Mesendoderm (in vitro differentiated cells): ENCODE measurements around the gene VTI1A.

Source experiments
- DNase-seq: peaks from one replicate; pipeline ENCODE4 v3.0.0; 2013
- H2AK5ac ChIP-seq: 2 replicates; pipeline ENCODE4 v1.6.1; 2013; ENCODE audit warnings: low read length, inconsistent platforms
- H2BK120ac ChIP-seq: 2 replicates; pipeline ENCODE4 v1.6.1; 2013; ENCODE audit warnings: low read depth, mild to moderate bottlenecking, low read length, moderate library complexity, mixed read lengths
- H2BK15ac ChIP-seq: replicated peaks from 2 replicates; pipeline ENCODE4 v1.6.1; 2013; ENCODE audit warnings: low read depth, mild to moderate bottlenecking, moderate library complexity
- H2BK5ac ChIP-seq: 2 replicates; pipeline ENCODE4 v1.6.1; 2013; ENCODE audit warnings: low read length, inconsistent platforms
- H3K18ac ChIP-seq: 2 replicates; pipeline ENCODE4 v1.6.1; 2013; ENCODE audit warnings: mild to moderate bottlenecking, low read length, mixed read lengths
- H3K23ac ChIP-seq: one replicate; pipeline ENCODE4 v1.6.1; 2013; ENCODE audit warnings: low read length
- H3K27ac ChIP-seq: 2 replicates; pipeline ENCODE4 v1.5.1; 2013; ENCODE audit warnings: low read depth, mild to moderate bottlenecking, inconsistent platforms, low read length, moderate library complexity
- H3K27me3 ChIP-seq: 2 replicates; pipeline ENCODE4 v1.6.1; 2013; ENCODE audit warnings: low read length, control low read depth, mild to moderate bottlenecking, inconsistent platforms; ENCODE audit not compliant: insufficient read depth, poor library complexity
- H3K36me3 ChIP-seq: 2 replicates; pipeline ENCODE4 v1.6.1; 2013; ENCODE audit warnings: low read length, inconsistent platforms; ENCODE audit not compliant: control insufficient read depth, insufficient read depth
- H3K4ac ChIP-seq: one replicate; pipeline ENCODE4 v1.6.1; 2013; ENCODE audit warnings: low read depth, mild to moderate bottlenecking, low read length, moderate library complexity
- H3K4me1 ChIP-seq: 2 replicates; pipeline ENCODE4 v1.6.1; 2013; ENCODE audit warnings: low read depth, low read length, inconsistent platforms; ENCODE audit not compliant: control insufficient read depth
- H3K4me2 ChIP-seq: 2 replicates; pipeline ENCODE4 v1.6.1; 2013; ENCODE audit warnings: low read length
- H3K4me3 ChIP-seq: 2 replicates; pipeline ENCODE4 v1.5.1; 2013; ENCODE audit warnings: mild to moderate bottlenecking, low read length
- H3K56ac ChIP-seq: one replicate; pipeline ENCODE4 v1.6.1; 2013; ENCODE audit warnings: low read length
- H3K79me1 ChIP-seq: 2 replicates; pipeline ENCODE4 v1.6.1; 2013; ENCODE audit warnings: low read length, inconsistent platforms
- H3K79me2 ChIP-seq: 2 replicates; pipeline ENCODE4 v1.6.1; 2013; ENCODE audit warnings: mild to moderate bottlenecking, low read length; ENCODE audit not compliant: control insufficient read depth, insufficient read depth
- H3K9ac ChIP-seq: 2 replicates; pipeline ENCODE4 v1.6.1; 2013; ENCODE audit warnings: low read length, inconsistent platforms
- H4K5ac ChIP-seq: one replicate; pipeline ENCODE4 v1.6.1; 2013; ENCODE audit warnings: low read length
- H4K8ac ChIP-seq: one replicate; pipeline ENCODE4 v1.6.1; 2013; ENCODE audit warnings: low read depth, mild to moderate bottlenecking, control low read depth, low read length, moderate library complexity
- WGBS: extraction: QIAGEN DNeasy Blood & Tissue Kit; methylation state at CpG from one replicate; pipeline ENCODE4 v1.1.7; 2013; ENCODE audit warnings: low lambda C conversion rate, missing lambda C conversion rate; ENCODE audit not compliant: insufficient coverage; ENCODE audit errors: extremely low coverage; 5-methylcytosine and 5-hydroxymethylcytosine counted together

Gene VTI1A

GRCh38 chr10:112774798-112775197 lies 327.8 kb downstream of the VTI1A start:
- Histone ChIP-seq H3K79me1 (no peaks in the 10 kb centered on the region), H3K27me3 (no peaks in the 10 kb centered on the region), H3K23ac (no peak overlapping the region), H3K4me3 (no peak overlapping the region), H4K5ac (no peak overlapping the region), H3K18ac (no peak overlapping the region), H4K8ac (no peak overlapping the region), H3K4ac (no peak overlapping the region), H2AK5ac (no peak overlapping the region), H3K4me2 (no peak overlapping the region), H3K9ac (no peak overlapping the region), H2BK120ac (no peak overlapping the region), H3K56ac (no peak overlapping the region), H3K4me1 (peaks cover 3% of the 10 kb centered on the region), H2BK5ac (no peak overlapping the region), H3K36me3 (no peaks in the 10 kb centered on the region), H2BK15ac (no peak overlapping the region), H3K79me2 (no peaks in the 10 kb centered on the region), H3K27ac (no peak overlapping the region)
- WGBS, result no CpG with 5 or more reads among the region's 10 CpGs
- DNase-seq, result no peak

- Histone ChIP-seq H3K56ac (no peak overlapping the region), H3K4me1 (peaks cover 3% of the 10 kb centered on the region), H3K4me2 (no peak overlapping the region), H2BK15ac (no peak overlapping the region), H2BK120ac (no peak overlapping the region), H3K4ac (no peak overlapping the region), H2BK5ac (no peak overlapping the region), H3K4me3 (no peak overlapping the region), H4K5ac (no peak overlapping the region), H3K79me1 (no peaks in the 10 kb centered on the region), H3K36me3 (no peaks in the 10 kb centered on the region), H3K79me2 (no peaks in the 10 kb centered on the region), H3K27me3 (no peaks in the 10 kb centered on the region), H3K27ac (no peak overlapping the region), H3K18ac (no peak overlapping the region), H4K8ac (no peak overlapping the region), H3K9ac (no peak overlapping the region), H3K23ac (no peak overlapping the region), H2AK5ac (no peak overlapping the region)
- no CpG with 5 or more reads among the region's 2 CpGs for WGBS
- DNase-seq, result peak; percentile 32
These were observed 328.4 kb downstream of the VTI1A start for GRCh38 chr10:112775381-112775780.

DNA sequence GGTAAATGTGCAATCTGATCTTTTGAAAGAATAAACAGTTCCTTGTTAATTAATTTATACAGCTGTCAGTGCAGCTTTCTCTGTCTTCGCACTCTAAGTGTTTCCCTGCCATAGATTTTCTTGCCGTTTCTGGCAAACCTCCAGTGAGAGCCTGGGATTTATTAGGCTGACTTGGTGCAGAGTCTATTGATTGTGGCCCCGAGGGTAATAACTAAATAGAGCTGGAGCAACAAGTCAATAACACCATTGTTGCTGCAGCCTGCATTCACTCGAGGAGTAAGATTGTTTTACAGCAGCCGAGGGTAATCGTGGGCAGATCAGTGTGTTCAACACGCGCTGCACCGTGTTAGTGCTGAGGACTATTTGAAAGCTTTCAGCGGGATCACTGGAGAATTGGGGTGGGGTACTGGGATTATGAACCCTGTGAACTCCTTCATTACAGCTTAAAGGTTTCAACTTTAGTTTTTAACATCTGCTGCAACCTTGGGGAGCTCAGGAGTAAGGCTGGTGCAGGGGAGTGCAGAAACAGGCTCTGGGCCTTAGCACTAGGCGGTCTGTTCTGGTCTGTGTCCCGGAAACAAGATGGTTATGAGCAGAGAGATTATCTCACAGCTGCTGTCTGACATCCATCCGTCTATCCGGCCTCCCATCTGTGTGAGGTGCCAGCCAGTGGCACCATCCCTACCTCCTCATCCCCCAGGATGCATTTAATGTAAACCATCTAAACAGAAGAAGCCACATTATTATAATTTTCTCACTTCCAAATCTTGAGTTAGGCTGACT lies 329.1 kb downstream of the VTI1A start:
- no peak overlapping the region for H2AK5ac ChIP-seq
- H2BK5ac ChIP-seq, result no peak overlapping the region
- H3K23ac ChIP-seq, result peak overlapping the region; percentile 52
- H3K9ac ChIP-seq, result no peak overlapping the region
- no peak overlapping the region for H3K27ac ChIP-seq
- no peak overlapping the region for H2BK120ac ChIP-seq
- H3K4ac ChIP-seq, result no peak overlapping the region
- H2BK15ac ChIP-seq, result no peak overlapping the region
- no peak overlapping the region for H4K5ac ChIP-seq
- no peak overlapping the region for H3K4me2 ChIP-seq
- H3K27me3 ChIP-seq, result no peaks in the 10 kb centered on the region
- no peaks in the 10 kb centered on the region for H3K36me3 ChIP-seq
- no peaks in the 10 kb centered on the region for H3K79me1 ChIP-seq
- H3K4me3 ChIP-seq, result no peak overlapping the region
- H3K56ac ChIP-seq, result no peak overlapping the region
- no peak overlapping the region for H4K8ac ChIP-seq
- WGBS, result no CpG with 5 or more reads among the region's 14 CpGs
- H3K4me1 ChIP-seq, result peaks cover 3% of the 10 kb centered on the region
- H3K18ac ChIP-seq, result no peak overlapping the region
- no peaks in the 10 kb centered on the region for H3K79me2 ChIP-seq
- no peak for DNase-seq

DNA sequence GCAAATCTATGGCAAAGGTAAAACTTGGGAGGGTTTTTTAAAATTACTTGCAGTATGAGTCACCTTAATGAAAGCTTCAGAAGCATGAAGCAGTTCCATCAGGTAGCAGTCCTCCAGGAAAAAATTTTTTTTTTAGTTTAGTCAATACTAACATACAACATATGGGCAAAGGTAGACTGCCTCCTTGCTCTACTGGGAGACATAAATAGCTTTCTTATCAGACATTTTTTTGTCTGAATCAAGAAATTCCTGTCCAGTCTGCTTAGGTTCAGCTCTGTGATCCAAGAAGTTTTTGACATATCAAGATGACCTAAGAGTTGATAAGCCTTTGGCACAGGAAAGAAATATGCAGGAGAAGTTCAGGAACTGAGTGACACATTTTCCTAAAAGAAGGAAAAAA lies 331.6 kb downstream of the VTI1A start:
- Histone ChIP-seq H3K4me3 (no peak overlapping the region), H4K5ac (no peak overlapping the region), H3K4me2 (no peak overlapping the region), H3K18ac (no peak overlapping the region), H3K79me1 (no peaks in the 10 kb centered on the region), H3K4me1 (peaks cover 3% of the 10 kb centered on the region), H3K27ac (no peak overlapping the region), H3K56ac (no peak overlapping the region), H3K27me3 (no peaks in the 10 kb centered on the region), H4K8ac (no peak overlapping the region), H3K9ac (no peak overlapping the region), H3K4ac (no peak overlapping the region), H3K79me2 (no peaks in the 10 kb centered on the region), H3K36me3 (no peaks in the 10 kb centered on the region), H2BK15ac (no peak overlapping the region), H2BK120ac (no peak overlapping the region), H2AK5ac (no peak overlapping the region), H2BK5ac (no peak overlapping the region), H3K23ac (no peak overlapping the region)
- DNase-seq, result no peak

DNA sequence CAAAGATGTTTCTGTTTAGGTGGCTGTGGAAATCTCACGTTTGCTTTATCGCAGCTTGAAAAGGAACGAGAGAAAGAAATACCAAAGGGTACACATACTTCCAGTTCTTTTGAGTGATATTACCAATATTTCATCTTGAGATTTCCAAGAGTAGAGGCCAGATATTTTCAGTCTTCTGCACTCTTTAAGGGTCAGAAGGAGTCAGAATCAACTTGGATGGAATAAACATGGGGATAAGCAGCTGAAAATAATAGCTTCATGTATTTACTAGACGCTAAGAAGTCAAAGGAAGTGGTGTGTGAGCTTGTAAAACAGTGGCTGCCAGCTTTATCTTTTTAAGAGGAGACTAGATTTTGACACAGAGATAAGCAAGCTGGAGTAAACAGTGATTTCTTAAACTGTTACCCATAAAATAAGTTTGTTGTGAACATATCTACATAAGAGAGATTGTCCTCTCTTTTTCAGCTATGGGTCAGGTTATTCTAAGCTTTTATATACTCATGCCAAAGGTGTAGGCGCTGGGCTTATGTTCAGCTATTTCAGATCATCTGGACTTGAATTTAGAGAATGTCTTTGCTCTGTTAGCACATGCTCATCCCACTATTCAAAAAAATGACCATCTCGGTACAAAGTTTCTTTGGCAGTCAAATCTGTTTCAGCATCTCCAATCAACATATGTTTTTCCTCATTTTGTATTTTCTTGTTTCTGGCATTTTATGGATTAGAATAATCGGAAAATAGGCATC lies 332.2 kb downstream of the VTI1A start:
- H3K79me1 ChIP-seq, result no peaks in the 10 kb centered on the region
- H3K56ac ChIP-seq, result no peak overlapping the region
- no peak overlapping the region for H2BK5ac ChIP-seq
- no CpG with 5 or more reads among the region's 7 CpGs for WGBS
- H3K4me1 ChIP-seq, result peaks cover 3% of the 10 kb centered on the region
- H3K4me3 ChIP-seq, result no peak overlapping the region
- H3K18ac ChIP-seq, result no peak overlapping the region
- H4K8ac ChIP-seq, result no peak overlapping the region
- H3K4me2 ChIP-seq, result no peak overlapping the region
- H3K79me2 ChIP-seq, result no peaks in the 10 kb centered on the region
- H3K27me3 ChIP-seq, result no peaks in the 10 kb centered on the region
- H3K27ac ChIP-seq, result no peak overlapping the region
- no peak overlapping the region for H2BK120ac ChIP-seq
- no peak overlapping the region for H2BK15ac ChIP-seq
- no peak overlapping the region for H3K4ac ChIP-seq
- no peak overlapping the region for H3K23ac ChIP-seq
- no peaks in the 10 kb centered on the region for H3K36me3 ChIP-seq
- no peak overlapping the region for H4K5ac ChIP-seq
- H2AK5ac ChIP-seq, result no peak overlapping the region
- no peak for DNase-seq
- H3K9ac ChIP-seq, result no peak overlapping the region
